Measurements from ENCODE around the gene TENT4A.
"Not testable (repeated sequence)": the region's sequence is repeated elsewhere in the genome, so short reads cannot be mapped to it uniquely, and the experiment has no call there.

The TENT4A gene

DNA sequence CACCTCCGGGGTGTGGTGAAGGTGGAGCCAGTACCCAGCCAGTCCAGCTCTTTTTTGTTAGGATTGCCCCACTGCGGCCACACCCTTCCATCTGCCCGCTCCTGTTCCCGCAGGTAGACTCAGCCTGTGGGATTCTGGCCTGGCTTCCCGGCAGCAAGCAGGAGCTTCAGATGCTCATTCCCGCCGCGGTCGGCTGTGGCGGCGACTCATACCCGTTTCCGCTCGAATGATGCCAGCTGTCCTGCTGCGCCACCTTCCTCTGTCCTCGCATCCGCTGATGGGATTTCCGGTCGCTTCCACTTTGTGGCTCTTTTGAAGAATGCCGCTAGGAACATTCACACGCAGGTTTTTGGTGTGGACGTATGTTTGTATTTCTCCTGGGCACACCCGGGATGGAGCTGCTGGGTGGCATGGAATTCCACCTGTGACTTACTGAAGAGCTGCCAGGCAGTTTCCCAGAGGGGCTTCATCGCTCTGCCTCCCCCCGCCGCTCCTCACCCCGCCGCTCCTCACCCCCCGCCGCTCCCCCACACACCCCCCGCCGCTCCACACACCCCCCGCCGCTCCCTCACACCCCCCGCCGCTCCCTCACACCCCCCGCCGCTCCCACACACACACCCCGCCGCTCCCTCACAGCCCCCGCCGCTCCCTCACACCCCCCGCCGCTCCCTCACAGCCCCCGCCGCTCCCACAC lies 60.3 kb downstream of the TENT4A start:
- Mint-ChIP-seq H3K27ac (no peak overlapping the region), H3K27me3 (peaks cover 13% of the 10 kb centered on the region), H3K36me3 (no peaks in the 10 kb centered on the region), H3K4me3 (no peak overlapping the region), H3K9me3 (no peaks in the 10 kb centered on the region), H3K4me1 (peaks cover 6% of the 10 kb centered on the region)
- ATAC-seq: no peak

GRCh38 chr5:6774207-6774606 lies 61.0 kb downstream of the TENT4A start:
- H3K4me3 Mint-ChIP-seq: not testable (repeated sequence)

DNA sequence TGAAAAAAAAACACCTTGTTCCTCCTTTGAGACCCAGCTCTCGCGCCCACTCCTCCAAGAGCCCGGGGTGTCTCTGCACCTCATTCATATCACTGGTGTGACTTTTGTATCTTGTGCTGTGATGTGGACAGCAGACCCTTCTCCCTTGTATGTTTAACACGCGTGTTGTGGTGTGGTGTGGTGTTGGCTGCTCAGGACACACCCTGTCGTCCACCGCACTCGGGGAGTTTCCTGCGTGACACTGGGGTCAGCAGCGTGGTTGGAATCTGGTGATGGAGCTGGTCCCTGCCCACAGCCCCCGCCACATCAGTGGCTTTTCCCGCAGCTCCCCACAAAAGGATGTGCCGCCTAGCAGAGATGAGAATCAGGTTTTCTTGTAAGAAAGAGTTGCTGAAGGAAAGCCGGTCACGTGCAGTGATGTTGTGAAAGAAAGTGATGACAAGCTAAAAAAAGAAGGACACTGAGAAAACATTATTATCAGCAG lies 61.5 kb downstream of the TENT4A start:
- no peaks in the 10 kb centered on the region for H3K36me3 Mint-ChIP-seq
- H3K9me3 Mint-ChIP-seq: no peaks in the 10 kb centered on the region
- no peak overlapping the region for H3K27ac Mint-ChIP-seq
- H3K4me3 Mint-ChIP-seq: no peak overlapping the region
- peaks cover 13% of the 10 kb centered on the region for H3K27me3 Mint-ChIP-seq
- no peak for ATAC-seq
- H3K4me1 Mint-ChIP-seq: peaks cover 6% of the 10 kb centered on the region

More at GRCh38 chr5:6774207-6774606, 61.0 kb downstream of the TENT4A start:
- not testable (repeated sequence) for H3K9me3 Mint-ChIP-seq, H3K27ac Mint-ChIP-seq, H3K4me1 Mint-ChIP-seq, H3K36me3 Mint-ChIP-seq
- peaks cover 13% of the 10 kb centered on the region for H3K27me3 Mint-ChIP-seq
- ATAC-seq: peak; percentile 50

- no peaks in the 10 kb centered on the region for H3K9me3 Mint-ChIP-seq
- H3K4me1 Mint-ChIP-seq: peaks cover 6% of the 10 kb centered on the region
- H3K27me3 Mint-ChIP-seq: peaks cover 13% of the 10 kb centered on the region
- H3K27ac Mint-ChIP-seq: no peak overlapping the region
- no peaks in the 10 kb centered on the region for H3K36me3 Mint-ChIP-seq
- ATAC-seq: no peak
- no peak overlapping the region for H3K4me3 Mint-ChIP-seq
Observed at GRCh38 chr5:6775571-6775970, 62.3 kb downstream of the TENT4A start.

- no peak overlapping the region for H3K4me3 Mint-ChIP-seq
- no peak for ATAC-seq
- no peaks in the 10 kb centered on the region for H3K36me3 Mint-ChIP-seq
- no peak overlapping the region for H3K27ac Mint-ChIP-seq
- no peaks in the 10 kb centered on the region for H3K9me3 Mint-ChIP-seq
- H3K4me1 Mint-ChIP-seq: peaks cover 6% of the 10 kb centered on the region
- peaks cover 9% of the 10 kb centered on the region for H3K27me3 Mint-ChIP-seq
Observed at GRCh38 chr5:6780802-6781391, 67.7 kb downstream of the TENT4A start.

GRCh38 chr5:6781716-6782115 lies 68.5 kb downstream of the TENT4A start:
- Mint-ChIP-seq H3K4me1 (peaks cover 7% of the 10 kb centered on the region), H3K27ac (no peak overlapping the region), H3K9me3 (no peaks in the 10 kb centered on the region), H3K27me3 (peaks cover 9% of the 10 kb centered on the region), H3K4me3 (no peak overlapping the region), H3K36me3 (no peaks in the 10 kb centered on the region)
- no peak for ATAC-seq

DNA sequence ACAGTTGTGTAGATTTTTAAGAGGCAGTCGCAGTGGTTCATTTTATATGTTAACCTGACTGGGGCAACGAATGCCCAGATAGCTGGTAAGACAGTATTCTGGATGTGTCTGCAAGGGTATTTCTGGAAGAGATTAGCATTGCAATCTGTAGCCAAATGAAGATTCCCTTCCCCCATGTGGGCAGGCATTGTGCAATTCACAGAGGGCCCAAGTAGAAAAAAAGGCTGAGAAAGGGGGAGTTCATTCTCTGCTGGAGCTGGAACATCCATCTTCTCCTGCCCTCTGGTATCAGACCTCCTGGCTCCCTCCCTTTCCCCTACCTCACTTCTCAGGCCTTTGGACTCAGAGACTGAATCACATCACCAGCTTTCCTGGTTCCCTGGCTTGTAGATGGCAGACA lies 70.6 kb downstream of the TENT4A start:
- no peaks in the 10 kb centered on the region for H3K36me3 Mint-ChIP-seq
- H3K4me1 Mint-ChIP-seq: peaks cover 7% of the 10 kb centered on the region

GRCh38 chr5:6784481-6784880 lies 71.2 kb downstream of the TENT4A start:
- H3K27ac Mint-ChIP-seq: no peak overlapping the region
- no peaks in the 10 kb centered on the region for H3K36me3 Mint-ChIP-seq
- no peaks in the 10 kb centered on the region for H3K9me3 Mint-ChIP-seq
- peaks cover 9% of the 10 kb centered on the region for H3K27me3 Mint-ChIP-seq
- peaks cover 7% of the 10 kb centered on the region for H3K4me1 Mint-ChIP-seq
- H3K4me3 Mint-ChIP-seq: no peak overlapping the region
- ATAC-seq: no peak

More for the DNA sequence above, 70.6 kb downstream of the TENT4A start:
- peaks cover 9% of the 10 kb centered on the region for H3K27me3 Mint-ChIP-seq
- H3K4me3 Mint-ChIP-seq: no peak overlapping the region
- H3K27ac Mint-ChIP-seq: no peak overlapping the region
- H3K9me3 Mint-ChIP-seq: no peaks in the 10 kb centered on the region
- no peak for ATAC-seq

DNA sequence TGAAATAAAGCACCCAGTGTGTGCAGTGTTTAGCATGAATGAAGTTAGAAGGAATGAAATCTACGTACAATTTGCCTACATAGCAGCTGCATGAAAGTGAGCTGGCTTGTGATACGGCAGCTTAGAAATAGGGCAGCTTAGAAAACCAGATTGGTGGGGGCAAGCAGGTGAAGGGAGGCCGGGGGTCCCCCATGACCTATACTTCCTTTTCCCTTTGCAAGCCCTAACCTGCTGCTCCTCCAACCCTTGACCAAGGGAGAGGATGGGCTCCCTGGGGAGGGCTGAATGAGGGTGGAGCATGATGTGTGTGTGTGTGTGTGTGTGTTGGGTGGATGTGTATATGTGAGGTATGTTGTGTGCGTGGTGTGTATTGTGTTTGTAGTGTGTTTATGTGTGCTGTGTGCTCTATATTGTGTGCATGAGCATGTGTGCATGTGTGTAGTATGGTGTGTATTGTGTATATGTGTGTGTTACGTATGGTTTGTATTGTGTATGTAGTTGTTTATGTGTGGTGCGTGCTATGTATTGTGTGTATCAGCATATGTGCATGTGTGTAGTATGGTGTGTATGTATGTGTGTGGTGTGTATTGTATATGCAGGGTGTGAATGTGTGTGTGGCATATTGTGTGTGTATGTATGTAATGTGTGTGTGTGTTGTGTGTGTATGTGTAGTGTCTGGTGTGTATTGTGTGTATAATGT lies 72.1 kb downstream of the TENT4A start:
- peaks cover 7% of the 10 kb centered on the region for H3K4me1 Mint-ChIP-seq
- H3K9me3 Mint-ChIP-seq: no peaks in the 10 kb centered on the region
- peak; percentile 29 for ATAC-seq
- no peak overlapping the region for H3K4me3 Mint-ChIP-seq
- H3K36me3 Mint-ChIP-seq: no peaks in the 10 kb centered on the region
- no peak overlapping the region for H3K27ac Mint-ChIP-seq
- H3K27me3 Mint-ChIP-seq: peaks cover 15% of the 10 kb centered on the region

GRCh38 chr5:6785861-6786180 lies 72.6 kb downstream of the TENT4A start:
- no peak for ATAC-seq
- H3K4me1 Mint-ChIP-seq: peaks cover 7% of the 10 kb centered on the region
- H3K9me3 Mint-ChIP-seq: no peaks in the 10 kb centered on the region
- H3K4me3 Mint-ChIP-seq: no peak overlapping the region
- H3K27me3 Mint-ChIP-seq: peaks cover 19% of the 10 kb centered on the region
- H3K27ac Mint-ChIP-seq: no peak overlapping the region
- H3K36me3 Mint-ChIP-seq: no peaks in the 10 kb centered on the region

DNA sequence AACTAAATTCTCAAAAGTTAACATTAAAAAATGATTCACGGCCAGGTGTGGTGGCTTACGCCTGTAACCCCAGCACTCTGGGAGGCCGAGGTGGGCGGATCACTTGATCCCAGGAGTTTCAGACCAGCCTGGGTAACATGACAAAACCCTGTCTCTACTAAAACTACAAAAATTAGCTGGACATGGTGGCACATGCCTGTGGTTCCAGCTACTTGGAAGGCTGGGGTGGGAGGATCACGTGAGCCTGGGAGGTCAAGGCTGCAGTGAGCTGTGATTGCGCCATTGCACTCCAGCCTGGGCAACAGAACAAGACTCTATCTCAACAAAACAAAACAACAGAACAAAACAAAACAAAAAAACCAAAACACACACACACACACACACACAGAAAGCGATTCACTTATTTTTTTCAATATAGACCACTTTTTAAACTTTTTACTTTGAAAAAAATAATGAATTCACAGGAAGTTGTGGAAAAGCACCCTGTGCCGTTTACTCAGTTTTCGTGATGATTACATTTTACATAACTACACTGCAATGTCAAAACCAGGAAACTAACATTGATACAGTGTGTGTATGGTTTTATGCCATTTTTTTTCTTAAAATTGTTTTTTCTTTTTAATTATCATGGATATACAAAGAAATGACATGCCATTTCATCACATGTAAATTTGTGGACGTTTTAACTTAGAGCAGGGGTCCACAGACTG lies 73.7 kb downstream of the TENT4A start:
- Mint-ChIP-seq H3K4me3 (no peak overlapping the region), H3K27me3 (peaks cover 26% of the 10 kb centered on the region), H3K4me1 (peaks cover 7% of the 10 kb centered on the region), H3K9me3 (no peaks in the 10 kb centered on the region), H3K27ac (no peak overlapping the region), H3K36me3 (no peaks in the 10 kb centered on the region)
- no peak for ATAC-seq

DNA sequence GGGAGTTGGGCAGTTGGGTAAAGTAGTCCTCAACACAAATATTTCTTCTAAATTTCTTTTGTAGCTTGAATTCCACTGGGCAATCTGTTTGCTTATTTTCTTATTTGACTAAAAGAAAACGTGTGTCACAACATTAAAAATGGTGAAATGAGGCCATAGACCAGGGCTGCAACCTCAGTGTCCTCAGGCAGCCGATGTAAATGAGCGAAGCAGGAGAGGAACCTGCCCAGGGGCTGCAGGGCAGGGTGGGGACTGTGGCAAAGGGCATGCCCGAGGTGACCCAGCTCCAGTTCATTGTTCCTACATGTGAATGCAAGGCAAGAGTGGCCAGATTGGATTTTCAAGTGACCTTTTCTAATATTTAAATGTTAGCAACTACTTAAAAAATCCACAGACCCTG lies 74.7 kb downstream of the TENT4A start:
- H3K27ac Mint-ChIP-seq: no peak overlapping the region
- no peak overlapping the region for H3K4me3 Mint-ChIP-seq
- H3K9me3 Mint-ChIP-seq: no peaks in the 10 kb centered on the region
- no peaks in the 10 kb centered on the region for H3K36me3 Mint-ChIP-seq
- peaks cover 28% of the 10 kb centered on the region for H3K27me3 Mint-ChIP-seq
- no peak for ATAC-seq
- H3K4me1 Mint-ChIP-seq: peaks cover 7% of the 10 kb centered on the region

GRCh38 chr5:6788439-6788838 lies 75.2 kb downstream of the TENT4A start:
- Mint-ChIP-seq H3K36me3 (no peaks in the 10 kb centered on the region), H3K27ac (no peak overlapping the region), H3K4me1 (peaks cover 7% of the 10 kb centered on the region), H3K4me3 (no peak overlapping the region), H3K9me3 (no peaks in the 10 kb centered on the region), H3K27me3 (peaks cover 33% of the 10 kb centered on the region)
- ATAC-seq: no peak

GRCh38 chr5:6788956-6789649 lies 75.9 kb downstream of the TENT4A start:
- no peak overlapping the region for H3K27ac Mint-ChIP-seq
- H3K4me3 Mint-ChIP-seq: no peak overlapping the region
- H3K9me3 Mint-ChIP-seq: no peaks in the 10 kb centered on the region
- ATAC-seq: no peak
- peaks cover 7% of the 10 kb centered on the region for H3K4me1 Mint-ChIP-seq
- H3K27me3 Mint-ChIP-seq: peaks cover 30% of the 10 kb centered on the region
- no peaks in the 10 kb centered on the region for H3K36me3 Mint-ChIP-seq

- H3K27me3 Mint-ChIP-seq: peaks cover 25% of the 10 kb centered on the region
- H3K4me1 Mint-ChIP-seq: peaks cover 6% of the 10 kb centered on the region
- no peak overlapping the region for H3K4me3 Mint-ChIP-seq
- H3K36me3 Mint-ChIP-seq: no peaks in the 10 kb centered on the region
- no peak for ATAC-seq
- no peak overlapping the region for H3K27ac Mint-ChIP-seq
- H3K9me3 Mint-ChIP-seq: no peaks in the 10 kb centered on the region
Observed at GRCh38 chr5:6790346-6790865, 77.2 kb downstream of the TENT4A start.

All from stimulated activated memory B cell treated with anti-CD40 and anti-IgM and Interleukin-4, amounts not matched to agents 10 μg/mL and 1 μg/mL and 100 μg/mL, for 72 hours (primary cell).